GM21737 (cell line): ENCODE measurements around the gene TSSK2.
"Not testable (repeated sequence)": the region's sequence is repeated elsewhere in the genome, so short reads cannot be mapped to it uniquely, and the experiment has no call there.

ENCODE experiments used
- ATAC-seq: cut with Tn5 transposase; IDR thresholded peaks from one replicate; pipeline ENCODE4 v1.9.1; 2021; ENCODE audit warnings: mild to moderate bottlenecking, moderate library complexity; ENCODE audit not compliant: unreplicated experiment

Gene TSSK2

GRCh38 chr22:19130959-19131684, at the start of gene TSSK2:
TSSK2 (plus strand) TSS chr22:19131308; CDS start chr22:19131400, 92 bp downstream.
- ATAC-seq: no peak

- ATAC-seq: no peak
Observed at GRCh38 chr22:19081351-19081750, 49.8 kb upstream of the TSSK2 start.

- no peak for ATAC-seq
Observed at GRCh38 chr22:19082101-19082500, 49.0 kb upstream of the TSSK2 start.

- no peak for ATAC-seq
Observed at GRCh38 chr22:19082793-19083192, 48.3 kb upstream of the TSSK2 start.

- ATAC-seq: not testable (repeated sequence)
Observed at GRCh38 chr22:19084126-19084525, 47.0 kb upstream of the TSSK2 start.

GRCh38 chr22:19084586-19084985, 46.5 kb upstream of the TSSK2 start:
- ATAC-seq: not testable (repeated sequence)

- no peak for ATAC-seq
Observed at GRCh38 chr22:19085233-19085718, 45.8 kb upstream of the TSSK2 start.

GRCh38 chr22:19086417-19086816, 44.7 kb upstream of the TSSK2 start:
- no peak for ATAC-seq

- ATAC-seq: no peak
Observed at GRCh38 chr22:19086896-19087295, 44.2 kb upstream of the TSSK2 start.

- no peak for ATAC-seq
Observed at GRCh38 chr22:19088866-19089595, 42.1 kb upstream of the TSSK2 start.

- ATAC-seq: no peak
Observed at GRCh38 chr22:19090183-19090582, 40.9 kb upstream of the TSSK2 start.

GRCh38 chr22:19090586-19091127, 40.5 kb upstream of the TSSK2 start:
- ATAC-seq: no peak

- no peak for ATAC-seq
Observed at GRCh38 chr22:19092725-19093124, 38.4 kb upstream of the TSSK2 start.

- ATAC-seq: no peak
Observed at GRCh38 chr22:19094393-19094997, 36.6 kb upstream of the TSSK2 start.

GRCh38 chr22:19096555-19096954, 34.6 kb upstream of the TSSK2 start:
- no peak for ATAC-seq

GRCh38 chr22:19097518-19097917, 33.6 kb upstream of the TSSK2 start:
- no peak for ATAC-seq

- no peak for ATAC-seq
Observed at GRCh38 chr22:19098157-19098556, 33.0 kb upstream of the TSSK2 start.

- ATAC-seq: no peak
Observed at GRCh38 chr22:19103880-19104821, 27.0 kb upstream of the TSSK2 start.

- no peak for ATAC-seq
Observed at GRCh38 chr22:19105456-19105855, 25.7 kb upstream of the TSSK2 start.
